A549 (cell line): Measurements from ENCODE around the gene LEUTX. TPM values are rescaled to one million over a fixed set of nuclear protein-coding genes. Genes with fewer than 3 reads are reported as not detected.

Experiments used
- ATAC-seq, 2 experiments: fragments of 200-7000 bp in 1 of 2; fragments of >200 bp in 1 of 2; cut with Nextera tagmentation in 1 of 2; cut with Tn5 transposase in 1 of 2; 3 replicates each; pipeline versions ENCODE4 v1.8.0 to v1.9.1; 2018 to 2020; ENCODE audit warnings: mild to moderate bottlenecking in 1 of 2, moderate library complexity in 1 of 2
- CTCF ChIA-PET: fragments of 300-600 bp; sonication (Branson Sonifier 250); formaldehyde crosslinking; extraction: SDS; loops from one replicate; lab custom pipeline; 2021; ENCODE audit warnings: antibody characterized with exemption, inconsistent platforms; lab: Yijun Ruan, JAX
- POLR2A ChIA-PET: fragments of 350-600 bp; formaldehyde crosslinking; extraction: SDS; loops from one replicate; lab custom pipeline; 2021; ENCODE audit warnings: antibody characterized with exemption, inconsistent platforms; lab: Yijun Ruan, JAX
- DNase-seq, 2 experiments: peaks; one replicate each; pipeline versions ENCODE4 v3.0.0 to v3.0.0-alpha.2; 2011 to 2016; ENCODE audit warnings: low read depth in 1 of 2, low spot score in 1 of 2
- FAIRE-seq: peaks from 2 replicates; lab custom pipeline; 2011; peaks lifted over from hg19 to GRCh38; lab: Jason Lieb, UNC
- H3K27ac ChIP-seq, 2 experiments: fragments of >200 bp; sonication (Bioruptor Twin); formaldehyde crosslinking; 3 replicates each; pipeline ENCODE4 v1.5.1; 2016 to 2017
- H3K4me1 ChIP-seq: fragments of >200 bp; sonication (Bioruptor Twin); formaldehyde crosslinking; 3 replicates; pipeline ENCODE4 v1.6.1; 2016
- H3K4me2 ChIP-seq: fragments of >200 bp; sonication (Bioruptor Twin); formaldehyde crosslinking; 3 replicates; pipeline ENCODE4 v1.6.1; 2016
- H3K4me3 ChIP-seq: fragments of >200 bp; sonication (Bioruptor Twin); formaldehyde crosslinking; 3 replicates; pipeline ENCODE4 v1.5.1; 2016
- H3K9me3 ChIP-seq: fragments of >200 bp; sonication (Bioruptor Twin); formaldehyde crosslinking; 3 replicates; pipeline ENCODE4 v1.6.1; 2016
- BHLHE40 ChIP-seq: IDR thresholded peaks from 2 replicates; pipeline ENCODE4 v1.6.1; 2012; ENCODE audit warnings: low read depth, low read length, inconsistent platforms
- CBX8 ChIP-seq: fragments of 200-600 bp; sonication (generic); IDR thresholded peaks from 2 replicates; pipeline ENCODE4 v1.6.1; 2016
- CEBPB ChIP-seq, 2 experiments: fragments of >200 bp in 1 of 2; sonication (Bioruptor Twin) in 1 of 2; formaldehyde crosslinking in 1 of 2; IDR thresholded peaks; 2 replicates each; pipeline ENCODE4 v1.6.1; 2012 to 2016
- CHD2 ChIP-seq: fragments of 150-350 bp; IDR thresholded peaks from 2 replicates; pipeline ENCODE4 v1.6.1; 2014; ENCODE audit warnings: low read length; ENCODE audit not compliant: partially characterized antibody
- CTCF ChIP-seq: fragments of >200 bp; sonication (Bioruptor Twin); formaldehyde crosslinking; IDR thresholded peaks from 3 replicates; pipeline ENCODE4 v1.5.1; 2016
- EHF ChIP-seq: fragments of 250-450 bp; sonication (Bioruptor Pico); IDR thresholded peaks from 2 replicates; pipeline ENCODE4 v1.5.0; 2020; ENCODE audit warnings: mild to moderate bottlenecking
- EP300 ChIP-seq, 2 experiments: fragments of >200 bp; sonication (Bioruptor Twin); formaldehyde crosslinking; IDR thresholded peaks; 2 replicates in 1 of 2; 3 replicates in 1 of 2; pipeline ENCODE4 v1.6.1; 2016 to 2017
- ESRRA ChIP-seq: fragments of 150-350 bp; IDR thresholded peaks from 2 replicates; pipeline ENCODE4 v1.6.1; 2014; ENCODE audit warnings: mild to moderate bottlenecking, low read length, borderline replicate concordance
- FOSL2 ChIP-seq, 2 experiments: fragments of 450-650 bp in 1 of 2; fragments of >200 bp in 1 of 2; sonication (Bioruptor Twin) in 1 of 2; formaldehyde crosslinking; IDR thresholded peaks; 2 replicates each; pipeline versions ENCODE4 v1.5.0 to v1.6.1; 2016 to 2020; ENCODE audit warnings: mild to moderate bottlenecking in 1 of 2, moderate library complexity in 1 of 2
- HDAC2 ChIP-seq: fragments of 200-600 bp; sonication (generic); IDR thresholded peaks from 2 replicates; pipeline ENCODE4 v1.6.1; 2016
- HES2 ChIP-seq: fragments of >200 bp; sonication (Bioruptor Twin); formaldehyde crosslinking; IDR thresholded peaks from 2 replicates; pipeline ENCODE4 v1.6.1; 2016
- HEYL ChIP-seq: fragments of 250-450 bp; sonication (Bioruptor Pico); IDR thresholded peaks from 2 replicates; pipeline ENCODE4 v1.8.0; 2021; ENCODE audit warnings: mild to moderate bottlenecking, moderate library complexity
- HOXB5 ChIP-seq: fragments of 250-450 bp; sonication (Bioruptor Pico); IDR thresholded peaks from 2 replicates; pipeline ENCODE4 v1.5.0; 2020; ENCODE audit warnings: mild to moderate bottlenecking, moderate library complexity
- KDM5A ChIP-seq: fragments of 200-600 bp; sonication (generic); IDR thresholded peaks from 2 replicates; pipeline ENCODE4 v1.6.1; 2016; ENCODE audit warnings: antibody characterized with exemption, mild to moderate bottlenecking
- MAFK ChIP-seq: fragments of 450-650 bp; IDR thresholded peaks from 2 replicates; pipeline ENCODE4 v1.6.1; 2014; ENCODE audit not compliant: partially characterized antibody
- MAZ ChIP-seq: fragments of 150-350 bp; IDR thresholded peaks from 2 replicates; pipeline ENCODE4 v1.6.1; 2014; ENCODE audit warnings: antibody characterized with exemption, low read depth, low read length, borderline replicate concordance
- PHF8 ChIP-seq: fragments of 200-600 bp; sonication (generic); IDR thresholded peaks from 2 replicates; pipeline ENCODE4 v1.6.1; 2016; ENCODE audit warnings: low read depth, mild to moderate bottlenecking, antibody characterized with exemption, moderate library complexity, borderline replicate concordance
- POLR2A ChIP-seq: IDR thresholded peaks from 2 replicates; pipeline ENCODE4 v1.6.1; 2012; ENCODE audit warnings: mild to moderate bottlenecking, low read length
- RAD21 ChIP-seq, 2 experiments: fragments of >200 bp in 1 of 2; sonication (Bioruptor Twin) in 1 of 2; formaldehyde crosslinking in 1 of 2; IDR thresholded peaks in 1 of 2; conservative IDR thresholded peaks in 1 of 2; 2 replicates in 1 of 2; 3 replicates in 1 of 2; pipeline ENCODE4 v1.6.1; 2012 to 2018; ENCODE audit warnings: inconsistent platforms in 1 of 2
- RCOR1 ChIP-seq: fragments of 150-350 bp; IDR thresholded peaks from 2 replicates; pipeline ENCODE4 v1.6.1; 2014; ENCODE audit warnings: antibody characterized with exemption, low read length, low read depth
- RNF2 ChIP-seq: fragments of 200-600 bp; sonication (generic); IDR thresholded peaks from 2 replicates; pipeline ENCODE4 v1.6.1; 2016; ENCODE audit warnings: low read depth, mild to moderate bottlenecking, antibody characterized with exemption, moderate library complexity, borderline replicate concordance
- SMC3 ChIP-seq: fragments of >200 bp; sonication (Bioruptor Twin); formaldehyde crosslinking; IDR thresholded peaks from 3 replicates; pipeline ENCODE4 v1.6.1; 2018; ENCODE audit warnings: inconsistent platforms
- SREBF2 ChIP-seq: fragments of 450-650 bp; IDR thresholded peaks from 2 replicates; pipeline ENCODE4 v1.6.1; 2014; ENCODE audit warnings: mild to moderate bottlenecking, moderate library complexity
- TFCP2L1 ChIP-seq: fragments of 250-450 bp; sonication (Bioruptor Pico); IDR thresholded peaks from 2 replicates; pipeline ENCODE4 v1.5.0; 2021; ENCODE audit warnings: mild to moderate bottlenecking
- USF2 ChIP-seq: fragments of 450-650 bp; IDR thresholded peaks from 2 replicates; pipeline ENCODE4 v1.6.1; 2014; ENCODE audit warnings: antibody characterized with exemption
- ZFP36 ChIP-seq: fragments of 450-650 bp; IDR thresholded peaks from 2 replicates; pipeline ENCODE4 v1.6.1; 2014; ENCODE audit warnings: borderline replicate concordance; ENCODE audit not compliant: partially characterized antibody
- ZNF302 ChIP-seq: fragments of 250-450 bp; sonication (Bioruptor Pico); IDR thresholded peaks from 2 replicates; pipeline ENCODE4 v1.9.0; 2021; ENCODE audit warnings: inconsistent platforms, mild to moderate bottlenecking, moderate library complexity
- WGBS: methylation state at CpG from one replicate; pipeline ENCODE4 v1.1.6; 2017; ENCODE audit errors: missing lambda C conversion rate; 5-methylcytosine and 5-hydroxymethylcytosine counted together
- polyA plus RNA-seq, 4 experiments: library from polyadenylated mRNA; depleted of rRNA in 3 of 4; stranded (reverse); fragments of >200 nt; fragmentation: RNase III in 1 of 4; extraction: RNeasy Plus Mini Kit Qiagen cat#74134 plus additional on column Dnase treatment in 1 of 4; gene quantifications; 2 replicates in 3 of 4; 3 replicates in 1 of 4; pipeline ENCODE4 v1.2.3, GENCODE V29; 2011 to 2017
- TF ChIP-seq, protein P1 (sequence below): fragments of >200 bp; sonication (Bioruptor Twin); formaldehyde crosslinking; IDR thresholded peaks from 3 replicates; pipeline ENCODE4 v1.6.1; 2016
- TF ChIP-seq, protein P2 (sequence below): fragments of 200-600 bp; sonication (generic); IDR thresholded peaks from 2 replicates; pipeline ENCODE4 v1.6.1; 2016; ENCODE audit warnings: antibody characterized with exemption, mild to moderate bottlenecking, moderate library complexity

The LEUTX gene
- polyA plus RNA-seq, 2 of the 4 experiments (the other 2 are of a cell fraction): not detected

DNA sequence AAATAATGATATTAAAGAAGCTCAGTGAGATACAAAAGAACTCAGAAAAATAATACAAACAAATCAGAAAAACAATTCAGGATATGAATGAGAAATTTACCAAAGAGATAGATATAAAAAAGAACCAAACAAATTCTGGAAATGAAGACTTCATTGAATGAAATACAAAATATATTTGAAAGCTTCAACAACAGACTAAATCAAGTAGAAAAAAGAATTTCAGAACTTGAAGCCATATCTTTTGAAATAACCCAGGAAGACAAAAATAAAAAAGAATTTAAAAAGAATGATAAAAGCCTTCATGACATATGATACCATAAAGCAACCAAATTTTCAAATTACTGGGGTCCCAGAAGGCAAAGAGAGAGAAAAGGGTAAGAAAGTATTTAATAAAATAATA lies 9.6 kb downstream of the LEUTX start:
- FAIRE-seq (peak; percentile 68), ATAC-seq (no peak), DNase-seq (no peak)
- ChIA-PET POLR2A (no interaction called here), CTCF (interaction anchor here (0.9 to 2.9 kb wide), 9 partner anchors 12 to 182 kb away, joined by 3 to 33 read pairs (median 4); partner anchors contain the start of genes FBL and PSMC4)
- no peak overlapping the region for H3K27ac ChIP-seq
- no peak overlapping the region for H3K4me2 ChIP-seq
- H3K9me3 ChIP-seq: peaks cover 42% of the 10 kb centered on the region
- no peak for TF ChIP-seq POLR2A
- TF ChIP-seq, protein P1, sequence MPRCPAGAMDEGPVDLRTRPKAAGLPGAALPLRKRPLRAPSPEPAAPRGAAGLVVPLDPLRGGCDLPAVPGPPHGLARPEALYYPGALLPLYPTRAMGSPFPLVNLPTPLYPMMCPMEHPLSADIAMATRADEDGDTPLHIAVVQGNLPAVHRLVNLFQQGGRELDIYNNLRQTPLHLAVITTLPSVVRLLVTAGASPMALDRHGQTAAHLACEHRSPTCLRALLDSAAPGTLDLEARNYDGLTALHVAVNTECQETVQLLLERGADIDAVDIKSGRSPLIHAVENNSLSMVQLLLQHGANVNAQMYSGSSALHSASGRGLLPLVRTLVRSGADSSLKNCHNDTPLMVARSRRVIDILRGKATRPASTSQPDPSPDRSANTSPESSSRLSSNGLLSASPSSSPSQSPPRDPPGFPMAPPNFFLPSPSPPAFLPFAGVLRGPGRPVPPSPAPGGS: no peak
- TF ChIP-seq EHF (CRISPR knock-in tag): no peak
- no peak for TF ChIP-seq CBX8
- no peak for TF ChIP-seq EP300 (IDR thresholded peaks at IDR 0.05)
- TF ChIP-seq SREBF2: no peak
- no peak for TF ChIP-seq RCOR1
- H3K4me1 ChIP-seq: no peaks in the 10 kb centered on the region
- no peak overlapping the region for H3K4me3 ChIP-seq

- FAIRE-seq (peak; percentile 96), DNase-seq (peak; percentile 88 to 99), ATAC-seq (peak; percentile 97 to 99)
- Histone ChIP-seq H3K9me3 (peaks cover 17% of the 10 kb centered on the region; the same call in 2 of the 3 replicates), H3K4me3 (peak overlapping the region; percentile 40), H3K4me2 (peak overlapping the region; percentile 65), H3K4me1 (no peaks in the 10 kb centered on the region), H3K27ac (0 out of 6 replicates have a peak overlapping the region, but pooled peaks of 1 of the 2 experiments have one; percentile 37)
- 1% methylated on average over 17 of the region's 17 CpGs for WGBS
- POLR2A ChIA-PET: interaction anchor here (0.9 to 2.4 kb wide), 5 partner anchors 41 to 178 kb away, joined by 4 to 13 read pairs (median 7); partner anchors contain the start of genes DYRK1B, FBL and PSMC4
- CTCF ChIA-PET: interaction anchor here (0.6 to 7.0 kb wide), 65 partner anchors 11 to 842 kb away, joined by 3 to 125 read pairs (median 5); partner anchors contain the start of genes DYRK1B, FBL, PSMC4 and RPS16
- no peak for TF ChIP-seq POLR2A
- TF ChIP-seq CTCF: peak; percentile 100
- TF ChIP-seq BHLHE40: no peak
- TF ChIP-seq KDM5A: no peak
- peak; percentile 98 for TF ChIP-seq SMC3
- no peak for TF ChIP-seq HDAC2
- TF ChIP-seq CHD2: no peak
- TF ChIP-seq HES2: no peak
- TF ChIP-seq RAD21 (conservative IDR thresholded peaks at IDR 0.05 in 1 of 2, IDR thresholded peaks at IDR 0.05 in 1 of 2): peak; percentile 97 to 99
- no peak for TF ChIP-seq ZNF302
- no peak for TF ChIP-seq TFCP2L1
- TF ChIP-seq PHF8: no peak
- no peak for TF ChIP-seq EP300 (IDR thresholded peaks at IDR 0.05)
- TF ChIP-seq USF2: no peak
- TF ChIP-seq, protein P2, sequence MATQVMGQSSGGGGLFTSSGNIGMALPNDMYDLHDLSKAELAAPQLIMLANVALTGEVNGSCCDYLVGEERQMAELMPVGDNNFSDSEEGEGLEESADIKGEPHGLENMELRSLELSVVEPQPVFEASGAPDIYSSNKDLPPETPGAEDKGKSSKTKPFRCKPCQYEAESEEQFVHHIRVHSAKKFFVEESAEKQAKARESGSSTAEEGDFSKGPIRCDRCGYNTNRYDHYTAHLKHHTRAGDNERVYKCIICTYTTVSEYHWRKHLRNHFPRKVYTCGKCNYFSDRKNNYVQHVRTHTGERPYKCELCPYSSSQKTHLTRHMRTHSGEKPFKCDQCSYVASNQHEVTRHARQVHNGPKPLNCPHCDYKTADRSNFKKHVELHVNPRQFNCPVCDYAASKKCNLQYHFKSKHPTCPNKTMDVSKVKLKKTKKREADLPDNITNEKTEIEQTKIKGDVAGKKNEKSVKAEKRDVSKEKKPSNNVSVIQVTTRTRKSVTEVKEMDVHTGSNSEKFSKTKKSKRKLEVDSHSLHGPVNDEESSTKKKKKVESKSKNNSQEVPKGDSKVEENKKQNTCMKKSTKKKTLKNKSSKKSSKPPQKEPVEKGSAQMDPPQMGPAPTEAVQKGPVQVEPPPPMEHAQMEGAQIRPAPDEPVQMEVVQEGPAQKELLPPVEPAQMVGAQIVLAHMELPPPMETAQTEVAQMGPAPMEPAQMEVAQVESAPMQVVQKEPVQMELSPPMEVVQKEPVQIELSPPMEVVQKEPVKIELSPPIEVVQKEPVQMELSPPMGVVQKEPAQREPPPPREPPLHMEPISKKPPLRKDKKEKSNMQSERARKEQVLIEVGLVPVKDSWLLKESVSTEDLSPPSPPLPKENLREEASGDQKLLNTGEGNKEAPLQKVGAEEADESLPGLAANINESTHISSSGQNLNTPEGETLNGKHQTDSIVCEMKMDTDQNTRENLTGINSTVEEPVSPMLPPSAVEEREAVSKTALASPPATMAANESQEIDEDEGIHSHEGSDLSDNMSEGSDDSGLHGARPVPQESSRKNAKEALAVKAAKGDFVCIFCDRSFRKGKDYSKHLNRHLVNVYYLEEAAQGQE: no peak
- TF ChIP-seq EHF (CRISPR knock-in tag): no peak
- TF ChIP-seq FOSL2 (IDR thresholded peaks at IDR 0.05): no peak
- no peak for TF ChIP-seq FOSL2 (CRISPR knock-in tag; IDR thresholded peaks at IDR 0.05)
- TF ChIP-seq CEBPB (IDR thresholded peaks at IDR 0.05): no peak
- TF ChIP-seq ESRRA: no peak
- TF ChIP-seq HEYL (CRISPR knock-in tag): no peak
- TF ChIP-seq HOXB5 (CRISPR knock-in tag): peak; percentile 53; the same call in 1 of the 2 replicates
- TF ChIP-seq MAFK: no peak
- no peak for TF ChIP-seq RNF2
- TF ChIP-seq MAZ: peak; percentile 86; the same call in 1 of the 2 replicates
- no peak for TF ChIP-seq ZFP36
Measured at GRCh38 chr19:39792999-39793546, 14.4 kb downstream of the LEUTX start.
